ENCODE results near the gene GRM4. TPM values are rescaled to one million over a fixed set of nuclear protein-coding genes. Genes with fewer than 3 reads are reported as not detected.

The GRM4 gene
- total and polyA plus RNA-seq, 8 donors: 0.30 to 0.70 (median 0.43) TPM; not detected in 2

- Histone ChIP-seq H3K36me3 (no peaks in the 10 kb centered on the region), H3K27ac (no peak overlapping the region), H3K4me1 (no peaks in the 10 kb centered on the region), H3K27me3 (peaks cover 0 to 33% of the 10 kb centered on the region in 2 donors), H3K4me3 (no peak overlapping the region), H3K9me3 (no peaks in the 10 kb centered on the region)
- DNase-seq (peak in 2 of 4 donors; percentile 42 to 86), ATAC-seq (peak; percentile 77)
- intact Hi-C loops (cut with DNase I): loop anchor here in 1 of 2 donors (10.0 kb wide), 1 partner anchor 253 kb away; no protein-coding TSS in a partner anchor
- peak; percentile 65 to 82 for TF ChIP-seq CTCF (IDR thresholded peaks at IDR 0.05)
Measured at GRCh38 chr6:34027445-34027936, 118.4 kb downstream of the GRM4 start.

- Histone ChIP-seq H3K4me1 (no peaks in the 10 kb centered on the region), H3K9me3 (no peaks in the 10 kb centered on the region), H3K27ac (no peak overlapping the region), H3K36me3 (no peaks in the 10 kb centered on the region), H3K4me3 (no peak overlapping the region), H3K27me3 (peaks cover 0 to 39% of the 10 kb centered on the region in 2 donors)
- no peak for ATAC-seq
- no peak for DNase-seq
- intact Hi-C loops (cut with DNase I): loop anchor here in 1 of 2 donors (10.0 kb wide), 1 partner anchor 251 kb away; no protein-coding TSS in a partner anchor
- no peak for TF ChIP-seq CTCF (IDR thresholded peaks at IDR 0.05)
Measured at GRCh38 chr6:34025861-34026260, 120.0 kb downstream of the GRM4 start.

- TF ChIP-seq CTCF (IDR thresholded peaks at IDR 0.05): no peak
- ATAC-seq (no peak), DNase-seq (no peak)
- Histone ChIP-seq H3K27me3 (peaks cover 0 to 39% of the 10 kb centered on the region in 2 donors), H3K4me1 (no peaks in the 10 kb centered on the region), H3K9me3 (no peaks in the 10 kb centered on the region), H3K36me3 (no peaks in the 10 kb centered on the region), H3K27ac (no peak overlapping the region), H3K4me3 (no peak overlapping the region)
- intact Hi-C loops (cut with DNase I): loop anchor here in 1 of 2 donors (10.0 kb wide), 1 partner anchor 250 kb away; no protein-coding TSS in a partner anchor
Measured at GRCh38 chr6:34025112-34025807, 120.6 kb downstream of the GRM4 start.

GRCh38 chr6:34022873-34023255, 123.0 kb downstream of the GRM4 start:
- intact Hi-C loops (cut with DNase I): loop anchor here in 1 of 2 donors (10.0 kb wide), 1 partner anchor 248 kb away; no protein-coding TSS in a partner anchor
- TF ChIP-seq CTCF (IDR thresholded peaks at IDR 0.05): no peak
- H3K4me3 ChIP-seq: no peak overlapping the region
- no peak for DNase-seq
- H3K27me3 ChIP-seq: peaks cover 0 to 48% of the 10 kb centered on the region in 2 donors
- no peaks in the 10 kb centered on the region for H3K9me3 ChIP-seq
- no peak overlapping the region for H3K27ac ChIP-seq
- no peaks in the 10 kb centered on the region for H3K36me3 ChIP-seq
- no peaks in the 10 kb centered on the region for H3K4me1 ChIP-seq
- ATAC-seq: no peak

GRCh38 chr6:34022250-34022872, 123.5 kb downstream of the GRM4 start:
- no peak overlapping the region for H3K27ac ChIP-seq
- DNase-seq (no peak), ATAC-seq (no peak)
- no peak overlapping the region for H3K4me3 ChIP-seq
- no peaks in the 10 kb centered on the region for H3K36me3 ChIP-seq
- no peaks in the 10 kb centered on the region for H3K4me1 ChIP-seq
- no peak for TF ChIP-seq CTCF (IDR thresholded peaks at IDR 0.05)
- no peaks in the 10 kb centered on the region for H3K9me3 ChIP-seq
- intact Hi-C loops (cut with DNase I): loop anchor here in 1 of 2 donors (10.0 kb wide), 1 partner anchor 248 kb away; no protein-coding TSS in a partner anchor
- H3K27me3 ChIP-seq: peaks cover 0 to 43% of the 10 kb centered on the region in 2 donors
